ENCODE measurements around the gene WDR90. TPM values are rescaled to one million over a fixed set of nuclear protein-coding genes. Genes with fewer than 3 reads are reported as not detected.

WDR90 gene
- polyA plus RNA-seq, 1 donor (not counting 4 experiments of a cell fraction or from before 2014, with no cell fraction given) = 5.9 TPM

GRCh38 chr16:635573-636205 is 13.5 kb upstream of the WDR90 start:
- peak overlapping the region; percentile 74 to 85 (median 83) for H3K4me3 ChIP-seq (ENCODE audit: control insufficient read depth in 2 of 3, extremely low read depth in 1 of 3, insufficient read depth in 2 of 3, low read depth in 1 of 3, low read length in 3 of 3)
- TF ChIP-seq CTCF (optimal IDR thresholded peaks at IDR 0.05 in 1 of 3, IDR thresholded peaks at IDR 0.05 in 1 of 3, conservative IDR thresholded peaks at IDR 0.05 in 1 of 3; ENCODE audit: extremely low read depth in 1 of 3, insufficient read depth in 2 of 3, low read length in 3 of 3) (no peak), EZH2 (IDR thresholded peaks at IDR 0.05; ENCODE audit: low read length) (no peak)
- H4K20me1 ChIP-seq (ENCODE audit: control insufficient read depth, extremely low read depth, insufficient read depth, low read length) = no peaks in the 10 kb centered on the region
- FAIRE-seq (no peak), DNase-seq (ENCODE audit: low read depth, low spot score) (no peak)
- H3K9me3 ChIP-seq (ENCODE audit: control insufficient read depth, low read depth, low read length) = no peaks in the 10 kb centered on the region
- peaks cover 8% of the 10 kb centered on the region for H3K4me1 ChIP-seq (ENCODE audit: control insufficient read depth, extremely low read depth, insufficient read depth, low read length)
- H3K79me2 ChIP-seq (ENCODE audit: control insufficient read depth, insufficient read depth, low read length) = peaks cover 8% of the 10 kb centered on the region
- peaks cover 2 to 10% of the 10 kb centered on the region in 2 experiments for H3K36me3 ChIP-seq (ENCODE audit: control insufficient read depth in 2 of 2, extremely low read depth in 1 of 2, insufficient read depth in 2 of 2, low read length in 2 of 2)
- peak overlapping the region; percentile 85 for H3K4me2 ChIP-seq (ENCODE audit: control insufficient read depth, extremely low read depth, insufficient read depth, low read depth, low read length)
- dilution Hi-C loops (cut with MboI; ENCODE audit: extremely low pct_ligation_motif_present, low sequenced_read_pairs) = no loop called here
- no peaks in the 10 kb centered on the region for H3K27me3 ChIP-seq (ENCODE audit: control insufficient read depth, extremely low read depth, insufficient read depth, low read length)
- H3K9me1 ChIP-seq (ENCODE audit: control insufficient read depth, extremely low read depth, insufficient read depth, low read length) = no peaks in the 10 kb centered on the region
- peak overlapping the region; percentile 90 for H2AFZ ChIP-seq (ENCODE audit: control insufficient read depth, low read length)
- peak overlapping the region; percentile 90 for H3K27ac ChIP-seq (ENCODE audit: control insufficient read depth, insufficient read depth, low read length)
- H3K9ac ChIP-seq (ENCODE audit: control insufficient read depth, extremely low read depth, insufficient read depth, low read length) = peak overlapping the region; percentile 85

- Histone ChIP-seq H3K9ac (ENCODE audit: control insufficient read depth, extremely low read depth, insufficient read depth, low read length) (peak within 1 kb of the TSS; percentile 85), H3K27ac (ENCODE audit: control insufficient read depth, insufficient read depth, low read length) (peak within 1 kb of the TSS; percentile 90), H3K79me2 (ENCODE audit: control insufficient read depth, insufficient read depth, low read length) (peaks cover 8% of the 10 kb centered on the region), H3K9me1 (ENCODE audit: control insufficient read depth, extremely low read depth, insufficient read depth, low read length) (no peaks in the 10 kb centered on the region), H3K4me2 (ENCODE audit: control insufficient read depth, extremely low read depth, insufficient read depth, low read depth, low read length) (peak within 1 kb of the TSS; percentile 85), H3K4me3 (ENCODE audit: control insufficient read depth in 2 of 3, extremely low read depth in 1 of 3, insufficient read depth in 2 of 3, low read depth in 1 of 3, low read length in 3 of 3) (peak within 1 kb of the TSS; percentile 74 to 85 (median 83)), H4K20me1 (ENCODE audit: control insufficient read depth, extremely low read depth, insufficient read depth, low read length) (no peaks in the 10 kb centered on the region), H2AFZ (ENCODE audit: control insufficient read depth, low read length) (peak within 1 kb of the TSS; percentile 95), H3K9me3 (ENCODE audit: control insufficient read depth, low read depth, low read length) (no peaks in the 10 kb centered on the region), H3K27me3 (ENCODE audit: control insufficient read depth, extremely low read depth, insufficient read depth, low read length) (no peaks in the 10 kb centered on the region), H3K36me3 (ENCODE audit: control insufficient read depth in 2 of 2, extremely low read depth in 1 of 2, insufficient read depth in 2 of 2, low read length in 2 of 2) (peaks cover 2 to 10% of the 10 kb centered on the region in 2 experiments), H3K4me1 (ENCODE audit: control insufficient read depth, extremely low read depth, insufficient read depth, low read length) (peaks cover 8% of the 10 kb centered on the region)
- TF ChIP-seq CTCF (optimal IDR thresholded peaks at IDR 0.05 in 1 of 3, IDR thresholded peaks at IDR 0.05 in 1 of 3, conservative IDR thresholded peaks at IDR 0.05 in 1 of 3; ENCODE audit: extremely low read depth in 1 of 3, insufficient read depth in 2 of 3, low read length in 3 of 3) (peak in 1 of 3 experiments; percentile 12), EZH2 (IDR thresholded peaks at IDR 0.05; ENCODE audit: low read length) (no peak)
- DNase-seq (ENCODE audit: low read depth, low spot score) = peak; percentile 81
- peak; percentile 56 for FAIRE-seq
- dilution Hi-C loops (cut with MboI; ENCODE audit: extremely low pct_ligation_motif_present, low sequenced_read_pairs) = no loop called here
Measured at GRCh38 chr16:636206-637080, 12.7 kb upstream of the WDR90 start, which contains the start of gene METTL26. Gene METTL26, minus strand, starts transcription at chr16:636305. Its CDS starts 15 bp downstream, at chr16:636290.

Measured in keratinocyte (primary cell).